GM12872 (cell line): ENCODE results near the gene PSD4.

ENCODE experiments used
- CTCF ChIP-seq: IDR thresholded peaks from 3 replicates; pipeline ENCODE4 v1.5.1; 2011; ENCODE audit warnings: low read depth, mild to moderate bottlenecking, low read length, moderate library complexity; ENCODE audit not compliant: insufficient read depth

PSD4 gene

DNA sequence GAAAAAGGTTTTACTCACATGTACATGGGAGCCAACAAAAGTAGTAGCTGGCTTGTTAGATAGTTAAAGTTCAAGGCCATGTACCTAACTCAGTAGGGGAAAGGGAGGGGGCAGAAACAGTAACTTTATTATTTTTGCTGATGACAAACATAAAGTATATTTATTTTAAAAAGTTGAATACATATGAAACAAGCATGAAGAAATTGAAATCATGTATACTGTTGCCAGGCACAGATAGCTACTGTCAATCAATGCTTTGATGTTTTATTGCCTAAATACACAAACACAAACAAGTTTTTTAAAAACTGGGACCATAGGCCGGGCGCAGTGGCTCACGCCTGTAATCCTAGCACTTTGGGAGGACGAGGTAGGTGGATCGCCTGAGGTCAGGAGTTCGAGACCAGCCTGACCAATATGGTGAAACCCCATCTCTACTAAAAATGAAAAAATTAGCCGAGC lies 7.6 kb upstream of the PSD4 start:
- no peak for TF ChIP-seq CTCF

- TF ChIP-seq CTCF, result no peak
Measured at GRCh38 chr2:113167115-113167932, 6.4 kb upstream of the PSD4 start.

- TF ChIP-seq CTCF, result no peak
Measured at GRCh38 chr2:113167962-113168340, 5.8 kb upstream of the PSD4 start.

DNA sequence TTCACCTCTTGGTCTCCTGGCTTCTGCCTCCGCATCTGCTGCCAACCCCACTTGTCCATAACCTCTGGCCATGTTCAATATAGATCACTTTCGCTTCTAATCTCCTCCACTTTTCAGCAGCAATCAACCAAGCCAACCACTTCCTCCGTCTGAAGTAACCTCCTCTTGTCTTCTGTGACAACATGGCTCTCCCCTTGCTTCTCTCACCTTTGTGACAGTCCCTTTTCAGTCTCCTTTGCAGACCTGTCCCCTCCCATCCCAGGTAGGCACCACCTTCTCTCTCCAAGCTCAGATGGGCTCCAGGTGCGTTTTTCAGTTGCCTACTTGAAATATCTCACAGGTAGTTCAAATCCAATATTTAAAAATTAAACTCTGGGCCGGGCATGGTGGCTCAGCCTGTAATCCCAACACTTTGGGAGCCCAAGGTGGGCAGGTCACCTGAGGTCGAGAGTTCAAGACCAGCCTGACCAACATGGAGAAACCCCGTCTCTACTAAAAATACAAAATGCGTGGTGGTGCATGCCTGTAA lies 4.7 kb upstream of the PSD4 start:
- no peak for TF ChIP-seq CTCF

DNA sequence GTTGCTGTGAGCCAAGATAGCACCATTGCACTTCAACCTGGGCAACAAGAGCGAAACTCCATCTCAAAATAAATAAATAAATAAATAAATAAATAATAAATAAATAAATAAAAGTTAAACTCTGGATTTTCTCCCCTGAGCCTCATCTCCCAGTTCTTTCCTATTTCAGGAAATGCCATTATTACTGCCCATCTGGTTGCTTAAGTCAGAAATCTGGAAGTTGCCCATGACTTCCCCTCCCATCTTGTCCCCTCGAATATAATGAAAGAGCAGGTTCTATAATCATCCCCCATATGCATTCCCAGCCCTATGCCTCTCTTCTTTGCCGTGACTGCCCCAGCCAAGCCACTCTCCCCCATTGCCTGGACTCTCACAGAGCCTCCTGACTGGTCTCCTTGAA lies 4.2 kb upstream of the PSD4 start:
- no peak for TF ChIP-seq CTCF

DNA sequence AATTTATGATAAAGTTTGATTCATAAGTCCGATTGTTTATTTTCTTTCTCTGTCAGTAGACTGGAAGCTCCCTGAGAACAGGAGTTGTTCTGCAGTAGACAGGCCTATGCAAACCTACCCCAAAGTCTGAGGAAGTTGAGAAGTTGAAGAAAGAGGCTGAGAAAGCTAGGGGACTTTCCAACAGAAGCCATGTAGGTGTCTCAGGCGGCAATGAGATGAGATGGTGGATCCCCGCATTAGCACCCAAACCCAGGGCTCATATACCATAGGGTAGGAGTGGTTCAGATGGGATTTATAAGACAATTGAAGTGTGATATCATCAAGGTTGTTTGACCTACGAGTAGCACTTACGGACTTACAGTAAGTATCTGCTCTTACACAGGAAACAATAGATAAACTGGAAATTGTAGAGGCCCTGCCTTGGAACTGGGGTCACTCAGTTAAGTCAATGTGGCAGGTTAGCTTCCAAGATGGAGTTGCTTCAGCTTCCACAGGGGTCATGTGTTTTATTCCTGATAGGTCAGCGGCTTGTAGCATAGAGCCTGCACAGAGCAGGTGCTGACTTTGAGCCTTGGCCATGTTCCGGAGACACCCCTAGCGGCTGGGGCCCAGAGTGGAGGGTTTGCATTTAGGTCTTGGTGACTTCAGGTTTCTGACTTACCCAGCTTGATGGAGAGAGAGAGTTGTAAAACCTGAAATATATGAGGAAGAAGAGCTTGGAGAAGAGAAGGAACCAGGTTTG lies 2.3 kb upstream of the PSD4 start:
- TF ChIP-seq CTCF, result no peak

DNA sequence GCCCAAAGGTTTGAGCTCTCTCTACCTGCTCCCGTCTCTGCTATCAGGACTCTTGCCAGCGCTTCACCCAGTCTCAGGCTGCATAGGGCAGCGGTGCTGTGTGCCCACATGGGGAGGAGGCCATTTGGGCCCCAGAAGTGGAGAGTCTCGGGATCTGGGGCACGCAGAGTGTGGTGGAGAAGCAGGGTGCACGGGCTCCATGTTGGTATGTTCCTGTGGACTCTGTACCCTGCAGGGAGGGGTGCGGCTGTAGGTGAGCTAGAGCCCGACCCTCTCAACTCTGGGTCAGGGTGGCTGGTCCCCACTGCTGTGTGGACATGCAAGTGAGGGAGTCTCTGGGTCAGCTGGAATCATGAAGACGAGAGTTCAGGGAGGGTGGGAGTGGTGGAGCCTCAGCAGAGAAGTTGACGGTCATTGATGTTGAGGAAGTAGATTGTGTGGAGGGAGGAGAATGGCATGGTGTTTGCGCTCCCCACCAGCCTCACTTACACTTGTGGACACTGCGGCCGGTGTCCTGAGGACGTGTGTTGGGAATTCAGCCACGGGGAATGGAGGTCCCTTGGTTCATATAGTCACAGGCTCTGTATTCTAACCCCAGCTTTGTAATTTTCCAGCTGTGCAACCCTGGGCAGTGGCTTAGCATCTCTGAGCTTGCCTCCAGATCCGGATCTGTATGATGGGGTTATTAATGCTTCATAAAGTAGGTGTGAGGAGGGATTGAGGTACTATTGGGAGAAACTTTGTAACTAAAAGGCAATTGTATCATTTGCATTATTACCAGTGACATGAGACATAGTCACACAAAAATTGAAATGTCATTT lies 840 bp upstream of the PSD4 start:
- no peak for TF ChIP-seq CTCF
